ENCODE measurements around the gene BMP8B. TPM values are rescaled to one million over a fixed set of nuclear protein-coding genes. Genes with fewer than 3 reads are reported as not detected.

BMP8B gene
- total RNA-seq, 4 donors from 2014 or later, result 0.46 to 1.3 TPM; not detected in 2

- Histone ChIP-seq H3K27ac (no peak overlapping the region), H3K36me3 (no peaks in the 10 kb centered on the region), H3K4me3 (no peak overlapping the region), H3K4me1 (no peaks in the 10 kb centered on the region), H3K27me3 (no peaks in the 10 kb centered on the region), H3K9me3 (no peaks in the 10 kb centered on the region)
- intact Hi-C loops (cut with DNase I; ENCODE audit: low total_unique reads), result no loop called here
- TF ChIP-seq CTCF (IDR thresholded peaks at IDR 0.05), result no peak
- TF ChIP-seq POLR2A (IDR thresholded peaks at IDR 0.05), result no peak
- DNase-seq, result no peak
Measured at GRCh38 chr1:39759436-39759726, 29.3 kb downstream of the BMP8B start.

- no peak for TF ChIP-seq POLR2A (IDR thresholded peaks at IDR 0.05)
- TF ChIP-seq CTCF (IDR thresholded peaks at IDR 0.05), result no peak
- H3K27ac ChIP-seq, result no peak overlapping the region
- no peaks in the 10 kb centered on the region for H3K4me1 ChIP-seq
- DNase-seq, result no peak
- H3K9me3 ChIP-seq, result no peaks in the 10 kb centered on the region
- no peaks in the 10 kb centered on the region for H3K36me3 ChIP-seq
- intact Hi-C loops (cut with DNase I; ENCODE audit: low total_unique reads), result no loop called here
- no peaks in the 10 kb centered on the region for H3K27me3 ChIP-seq
- no peak overlapping the region for H3K4me3 ChIP-seq
Measured at GRCh38 chr1:39758556-39759435, 29.9 kb downstream of the BMP8B start.

- no peaks in the 10 kb centered on the region for H3K4me1 ChIP-seq
- H3K27me3 ChIP-seq, result no peaks in the 10 kb centered on the region
- no peak for DNase-seq
- no peak overlapping the region for H3K27ac ChIP-seq
- no peaks in the 10 kb centered on the region for H3K9me3 ChIP-seq
- no peaks in the 10 kb centered on the region for H3K36me3 ChIP-seq
- no peak for TF ChIP-seq POLR2A (IDR thresholded peaks at IDR 0.05)
- no peak for TF ChIP-seq CTCF (IDR thresholded peaks at IDR 0.05)
- no peak overlapping the region for H3K4me3 ChIP-seq
- intact Hi-C loops (cut with DNase I; ENCODE audit: low total_unique reads), result no loop called here
Measured at GRCh38 chr1:39757501-39757900, 31.2 kb downstream of the BMP8B start.

- H3K9me3 ChIP-seq, result no peaks in the 10 kb centered on the region
- H3K4me3 ChIP-seq, result no peak overlapping the region
- intact Hi-C loops (cut with DNase I; ENCODE audit: low total_unique reads), result no loop called here
- no peaks in the 10 kb centered on the region for H3K27me3 ChIP-seq
- no peak for TF ChIP-seq POLR2A (IDR thresholded peaks at IDR 0.05)
- TF ChIP-seq CTCF (IDR thresholded peaks at IDR 0.05), result no peak
- DNase-seq, result no peak
- H3K27ac ChIP-seq, result no peak overlapping the region
- no peaks in the 10 kb centered on the region for H3K4me1 ChIP-seq
- H3K36me3 ChIP-seq, result no peaks in the 10 kb centered on the region
Measured at GRCh38 chr1:39755965-39756659, 32.6 kb downstream of the BMP8B start.

- DNase-seq, result no peak
- intact Hi-C loops (cut with DNase I; ENCODE audit: low total_unique reads), result no loop called here
- Histone ChIP-seq H3K27ac (no peak overlapping the region), H3K27me3 (no peaks in the 10 kb centered on the region), H3K9me3 (no peaks in the 10 kb centered on the region), H3K4me1 (no peaks in the 10 kb centered on the region), H3K4me3 (no peak overlapping the region), H3K36me3 (no peaks in the 10 kb centered on the region)
- TF ChIP-seq CTCF (IDR thresholded peaks at IDR 0.05), result no peak
- TF ChIP-seq POLR2A (IDR thresholded peaks at IDR 0.05), result no peak
Measured at GRCh38 chr1:39754906-39755504, 33.7 kb downstream of the BMP8B start.
